Ammon's horn (tissue), 1 donor: Measurements from ENCODE around the gene BCL2L2.
"Not testable (repeated sequence)": the region's sequence is repeated elsewhere in the genome, so short reads cannot be mapped to it uniquely, and the experiment has no call there.

Source experiments
- DNase-seq: peaks from one replicate; pipeline ENCODE4 v3.0.0-alpha.2; 2016; ENCODE audit warnings: low spot score

Gene BCL2L2

GRCh38 chr14:23306412-23307145, at the start of gene BCL2L2:
BCL2L2 (plus strand) TSS chr14:23306833; CDS start chr14:23307768, 935 bp downstream.
- peak; percentile 94 for DNase-seq

- DNase-seq, result no peak
Observed at GRCh38 chr14:23258256-23258655, 48.4 kb upstream of the BCL2L2 start.

GRCh38 chr14:23259426-23259825, 47.2 kb upstream of the BCL2L2 start:
- no peak for DNase-seq

GRCh38 chr14:23260849-23261248, 45.8 kb upstream of the BCL2L2 start:
- DNase-seq, result not testable (repeated sequence)

- DNase-seq, result no peak
Observed at GRCh38 chr14:23269193-23269592, 37.4 kb upstream of the BCL2L2 start.

GRCh38 chr14:23275412-23275811, 31.2 kb upstream of the BCL2L2 start:
- no peak for DNase-seq

- DNase-seq, result no peak
Observed at GRCh38 chr14:23277189-23277588, 29.4 kb upstream of the BCL2L2 start.

GRCh38 chr14:23277928-23278327, 28.7 kb upstream of the BCL2L2 start:
- DNase-seq, result not testable (repeated sequence)

GRCh38 chr14:23281247-23281646, 25.4 kb upstream of the BCL2L2 start:
- no peak for DNase-seq

GRCh38 chr14:23284654-23285529, 21.7 kb upstream of the BCL2L2 start:
- DNase-seq, result no peak

GRCh38 chr14:23285530-23286019, 21.1 kb upstream of the BCL2L2 start:
- DNase-seq, result no peak

GRCh38 chr14:23286020-23286901, 20.4 kb upstream of the BCL2L2 start, which contains the start of gene HOMEZ:
HOMEZ (minus strand) TSS chr14:23286132; CDS start chr14:23285952, 180 bp downstream.
- peak; percentile 100 for DNase-seq

- no peak for DNase-seq
Observed at GRCh38 chr14:23286902-23287479, 19.6 kb upstream of the BCL2L2 start.

GRCh38 chr14:23294734-23295561, 11.7 kb upstream of the BCL2L2 start:
- DNase-seq, result peak; percentile 59

- DNase-seq, result no peak
Observed at GRCh38 chr14:23296012-23296777, 10.4 kb upstream of the BCL2L2 start.

- no peak for DNase-seq
Observed at GRCh38 chr14:23297096-23297495, 9.5 kb upstream of the BCL2L2 start.

- no peak for DNase-seq
Observed at GRCh38 chr14:23297611-23298277, 8.9 kb upstream of the BCL2L2 start.

GRCh38 chr14:23299211-23299957, 7.2 kb upstream of the BCL2L2 start:
- DNase-seq, result peak; percentile 83
